ENCODE measurements around the gene SKP1. TPM values are rescaled to one million over a fixed set of nuclear protein-coding genes. Genes with fewer than 3 reads are reported as not detected.

Gene SKP1
- total and polyA plus RNA-seq, 7 donors: 193 to 938 (median 320) TPM

DNA sequence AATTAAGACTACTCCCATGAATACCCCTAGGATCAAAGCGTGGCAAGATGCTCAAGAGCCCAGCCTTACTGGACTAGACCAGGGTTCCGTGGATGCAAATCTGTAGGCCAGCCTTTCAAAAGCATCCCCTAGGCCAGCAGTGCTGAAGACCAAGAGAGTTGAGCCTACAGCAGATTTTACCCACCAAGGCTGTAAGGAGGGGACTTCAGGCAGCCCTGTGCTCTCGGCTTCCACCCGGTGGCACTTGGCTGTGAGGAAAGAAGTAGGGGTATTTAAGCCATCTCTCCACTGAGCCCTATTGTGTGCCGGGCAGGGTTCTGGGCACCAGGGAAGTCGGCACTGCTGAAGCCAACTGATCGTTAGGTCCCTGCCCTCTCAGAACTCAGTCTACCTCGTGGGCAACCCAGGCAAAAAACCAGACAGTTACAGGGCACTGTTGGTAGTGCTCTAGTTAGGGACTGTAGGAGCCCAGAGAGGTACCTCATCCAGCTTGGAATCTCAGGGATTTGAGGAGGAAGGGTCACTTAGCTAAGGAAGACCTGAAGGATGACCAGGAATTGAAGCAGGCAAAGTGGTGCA, 36.8 kb downstream of the SKP1 start:
- 91% methylated on average over 8 of the region's 8 CpGs for WGBS, 2 donors
- TF ChIP-seq, protein P1, sequence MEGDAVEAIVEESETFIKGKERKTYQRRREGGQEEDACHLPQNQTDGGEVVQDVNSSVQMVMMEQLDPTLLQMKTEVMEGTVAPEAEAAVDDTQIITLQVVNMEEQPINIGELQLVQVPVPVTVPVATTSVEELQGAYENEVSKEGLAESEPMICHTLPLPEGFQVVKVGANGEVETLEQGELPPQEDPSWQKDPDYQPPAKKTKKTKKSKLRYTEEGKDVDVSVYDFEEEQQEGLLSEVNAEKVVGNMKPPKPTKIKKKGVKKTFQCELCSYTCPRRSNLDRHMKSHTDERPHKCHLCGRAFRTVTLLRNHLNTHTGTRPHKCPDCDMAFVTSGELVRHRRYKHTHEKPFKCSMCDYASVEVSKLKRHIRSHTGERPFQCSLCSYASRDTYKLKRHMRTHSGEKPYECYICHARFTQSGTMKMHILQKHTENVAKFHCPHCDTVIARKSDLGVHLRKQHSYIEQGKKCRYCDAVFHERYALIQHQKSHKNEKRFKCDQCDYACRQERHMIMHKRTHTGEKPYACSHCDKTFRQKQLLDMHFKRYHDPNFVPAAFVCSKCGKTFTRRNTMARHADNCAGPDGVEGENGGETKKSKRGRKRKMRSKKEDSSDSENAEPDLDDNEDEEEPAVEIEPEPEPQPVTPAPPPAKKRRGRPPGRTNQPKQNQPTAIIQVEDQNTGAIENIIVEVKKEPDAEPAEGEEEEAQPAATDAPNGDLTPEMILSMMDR (IDR thresholded peaks at IDR 0.05): no peak
- TF ChIP-seq POLR2A (IDR thresholded peaks at IDR 0.05) (no peak), POLR2AphosphoS5 (IDR thresholded peaks at IDR 0.05) (no peak), EP300 (IDR thresholded peaks at IDR 0.05) (no peak)

DNA sequence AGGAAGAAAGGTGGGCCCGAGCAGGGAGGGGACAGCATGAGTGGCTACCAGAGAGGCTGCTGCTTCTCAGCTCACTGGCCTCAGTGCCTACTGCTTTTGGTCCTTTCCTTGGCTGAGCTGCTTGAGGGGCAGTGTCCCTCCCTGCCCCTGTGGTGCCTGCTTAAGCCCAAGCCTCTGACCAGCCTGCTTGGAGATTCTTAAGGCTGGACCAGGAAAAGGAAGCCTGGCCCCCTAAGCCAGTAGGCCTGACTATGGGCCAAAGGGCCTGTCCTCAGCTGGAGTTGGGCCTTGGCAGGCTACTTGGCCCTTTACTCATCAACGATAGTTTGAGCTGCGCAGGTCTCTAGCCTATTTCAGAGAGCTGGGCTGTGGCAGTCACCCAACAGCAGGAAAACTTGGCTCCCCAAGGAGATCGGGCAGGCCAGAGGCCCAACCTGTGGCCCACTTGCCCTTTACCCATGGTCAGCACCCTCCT, 37.3 kb downstream of the SKP1 start:
- Histone ChIP-seq H3K4me3 (no peak overlapping the region), H3K4me1 (peaks cover 0 to 10% (median 3%) of the 10 kb centered on the region in 4 donors), H3K27ac (no peak overlapping the region), H3K36me3 (peaks cover 0 to 65% (median 20%) of the 10 kb centered on the region in 4 donors), H3K27me3 (no peaks in the 10 kb centered on the region), H3K9me3 (no peaks in the 10 kb centered on the region)
- TF ChIP-seq EP300 (IDR thresholded peaks at IDR 0.05) (no peak), POLR2AphosphoS5 (IDR thresholded peaks at IDR 0.05) (no peak), POLR2A (IDR thresholded peaks at IDR 0.05) (no peak)
- TF ChIP-seq, protein P1 (IDR thresholded peaks at IDR 0.05): no peak
- peak; percentile 61 for DNase-seq
- WGBS, 2 donors: 92 to 94% methylated on average over 4 of the region's 4 CpGs
- intact Hi-C loops (cut with DNase I): no loop called here

More for the DNA sequence above, 36.8 kb downstream of the SKP1 start:
- peaks cover 3 to 65% (median 20%) of the 10 kb centered on the region in 4 donors for H3K36me3 ChIP-seq
- peak; percentile 40 for DNase-seq
- no peak overlapping the region for H3K4me3 ChIP-seq
- peaks cover 0 to 10% (median 3%) of the 10 kb centered on the region in 4 donors for H3K4me1 ChIP-seq
- no peaks in the 10 kb centered on the region for H3K9me3 ChIP-seq
- no peak overlapping the region for H3K27ac ChIP-seq
- no peaks in the 10 kb centered on the region for H3K27me3 ChIP-seq
- intact Hi-C loops (cut with DNase I): no loop called here

DNA sequence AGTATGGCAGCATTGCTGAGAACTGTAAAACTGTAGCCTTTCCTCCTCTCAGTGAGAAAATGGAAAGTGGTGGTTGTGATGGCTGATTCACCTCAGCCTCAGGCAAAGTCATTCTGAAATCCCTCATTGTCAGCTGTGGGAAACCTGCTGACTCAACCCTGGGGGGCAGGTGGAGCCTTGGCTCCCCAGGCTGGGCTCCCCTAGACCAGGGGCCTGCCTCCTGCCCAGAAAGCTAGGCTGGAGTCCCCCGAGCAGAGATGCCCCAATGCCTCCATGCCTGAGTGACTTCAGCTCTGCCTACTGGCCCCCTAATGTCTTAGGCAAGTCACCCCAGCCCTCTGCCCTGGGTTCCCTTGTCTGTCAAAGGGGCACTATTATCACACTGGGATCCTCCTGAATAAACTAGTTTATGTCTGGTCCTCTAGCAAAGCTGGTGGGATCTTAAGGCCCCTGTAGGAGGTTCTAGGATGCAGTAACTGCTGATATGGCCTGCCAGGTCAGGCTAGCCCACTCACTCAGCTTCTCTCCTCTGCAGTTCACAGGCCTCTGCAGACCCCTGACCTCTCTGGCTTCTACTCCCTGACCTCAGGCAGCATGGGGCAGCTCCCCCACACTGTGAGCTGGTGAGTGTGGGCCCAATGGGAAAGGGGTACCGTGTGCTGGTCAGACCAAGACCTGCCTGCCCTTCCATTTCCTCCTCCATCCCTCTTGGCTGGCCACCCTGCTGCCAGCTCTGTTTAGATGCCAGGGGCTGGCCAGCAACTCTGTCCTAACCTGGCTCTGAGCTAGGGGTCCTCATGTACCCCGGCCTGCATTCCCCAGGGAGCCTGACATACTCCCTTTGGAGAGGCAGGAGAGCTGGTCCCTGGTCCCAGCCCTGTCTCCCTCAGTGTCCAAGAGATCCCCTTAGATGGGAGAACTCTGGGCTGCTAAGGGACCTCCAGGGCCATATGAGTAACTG, 38.1 kb downstream of the SKP1 start:
- H3K27me3 ChIP-seq: no peaks in the 10 kb centered on the region
- H3K4me1 ChIP-seq: peaks cover 0 to 10% (median 3%) of the 10 kb centered on the region in 4 donors
- no peaks in the 10 kb centered on the region for H3K9me3 ChIP-seq
- intact Hi-C loops (cut with DNase I): no loop called here
- H3K4me3 ChIP-seq: no peak overlapping the region
- peaks cover 0 to 66% (median 20%) of the 10 kb centered on the region in 4 donors for H3K36me3 ChIP-seq
- 85 to 94% methylated on average over 3 of the region's 3 CpGs for WGBS, 2 donors
- H3K27ac ChIP-seq: no peak overlapping the region
- TF ChIP-seq, protein P1 (IDR thresholded peaks at IDR 0.05): no peak
- TF ChIP-seq POLR2A (IDR thresholded peaks at IDR 0.05) (no peak), EP300 (IDR thresholded peaks at IDR 0.05) (no peak)
- DNase-seq: peak; percentile 57

DNA sequence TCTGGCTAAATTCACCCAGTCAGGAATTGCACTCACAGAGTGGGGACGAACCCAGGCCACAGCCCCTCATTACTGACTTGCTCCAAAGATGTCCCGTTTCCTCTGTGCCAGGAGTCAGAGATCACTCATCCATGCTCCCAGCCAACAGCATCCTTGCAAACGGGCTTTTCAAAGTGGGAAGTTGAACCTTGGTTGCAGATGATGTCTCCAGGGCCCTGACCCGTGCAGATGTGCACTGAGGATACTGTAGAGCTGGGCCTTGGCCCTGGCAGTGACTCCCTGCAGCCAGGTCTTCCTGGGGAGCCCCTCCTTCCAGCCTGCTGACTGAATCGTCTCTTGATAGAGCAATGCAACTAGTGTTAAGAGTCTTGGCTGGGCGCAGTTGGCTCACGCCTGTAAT, 40.0 kb downstream of the SKP1 start:
- intact Hi-C loops (cut with DNase I): no loop called here
- H3K36me3 ChIP-seq: peaks cover 0 to 60% (median 12%) of the 10 kb centered on the region in 4 donors
- DNase-seq: peak; percentile 56

More for the DNA sequence above, 40.0 kb downstream of the SKP1 start:
- no peak overlapping the region for H3K4me3 ChIP-seq
- no peaks in the 10 kb centered on the region for H3K27me3 ChIP-seq
- TF ChIP-seq EP300 (IDR thresholded peaks at IDR 0.05): no peak
- TF ChIP-seq POLR2A (IDR thresholded peaks at IDR 0.05): no peak
- TF ChIP-seq POLR2AphosphoS5 (IDR thresholded peaks at IDR 0.05): no peak
- TF ChIP-seq, protein P1 (IDR thresholded peaks at IDR 0.05): no peak
- H3K4me1 ChIP-seq: peaks cover 0 to 10% (median 3%) of the 10 kb centered on the region in 4 donors
- no peak overlapping the region for H3K27ac ChIP-seq
- no peaks in the 10 kb centered on the region for H3K9me3 ChIP-seq
- 82 to 84% methylated on average over 7 of the region's 7 CpGs for WGBS, 2 donors
